PFSK-1 (cell line): Measurements from ENCODE around the gene ATP8B1.

Experiments used
- POLR2AphosphoS5 ChIP-seq: IDR thresholded peaks from 2 replicates; pipeline ENCODE4 v1.6.1; 2012; ENCODE audit warnings: low read depth, mild to moderate bottlenecking, control low read depth, low read length, moderate library complexity
- TAF1 ChIP-seq: IDR thresholded peaks from 2 replicates; pipeline ENCODE4 v1.6.1; 2012; ENCODE audit warnings: low read length, control low read depth, borderline replicate concordance; ENCODE audit not compliant: insufficient read depth

DNA sequence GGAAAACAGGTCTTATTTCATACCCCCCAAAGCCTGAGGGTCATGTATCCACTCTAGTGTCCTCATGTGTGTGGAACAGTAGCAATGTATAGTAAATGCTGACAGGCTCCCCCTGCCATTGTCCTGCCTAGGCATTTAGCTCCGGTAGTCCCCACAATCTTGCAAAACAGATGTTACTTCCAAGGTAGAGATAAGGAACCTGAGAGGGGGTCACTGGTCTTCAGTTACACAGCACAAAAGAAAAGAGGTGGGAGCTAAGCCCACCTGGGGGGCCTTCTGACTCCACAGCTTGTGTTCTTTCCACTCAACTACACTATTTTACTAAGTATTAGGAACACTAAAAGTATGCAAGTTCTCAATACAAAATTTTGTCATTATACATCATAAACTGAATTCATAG is 199.2 kb downstream of the ATP8B1 start:
- TF ChIP-seq POLR2AphosphoS5 (0 out of 2 replicates have a peak, but pooled peaks have one; percentile 7), TAF1 (no peak)
